HG03139 (cell line): ENCODE measurements around the gene CHRNE.
"Not testable (repeated sequence)": the region's sequence is repeated elsewhere in the genome, so short reads cannot be mapped to it uniquely, and the experiment has no call there.

Experiments used
- ATAC-seq: cut with Tn5 transposase; IDR thresholded peaks from one replicate; pipeline ENCODE4 v1.9.1; 2021; ENCODE audit not compliant: unreplicated experiment

Gene CHRNE

GRCh38 chr17:4908301-4908700 is 5.4 kb upstream of the CHRNE start:
- no peak for ATAC-seq

GRCh38 chr17:4906642-4907041 is 3.7 kb upstream of the CHRNE start:
- ATAC-seq: not testable (repeated sequence)

DNA sequence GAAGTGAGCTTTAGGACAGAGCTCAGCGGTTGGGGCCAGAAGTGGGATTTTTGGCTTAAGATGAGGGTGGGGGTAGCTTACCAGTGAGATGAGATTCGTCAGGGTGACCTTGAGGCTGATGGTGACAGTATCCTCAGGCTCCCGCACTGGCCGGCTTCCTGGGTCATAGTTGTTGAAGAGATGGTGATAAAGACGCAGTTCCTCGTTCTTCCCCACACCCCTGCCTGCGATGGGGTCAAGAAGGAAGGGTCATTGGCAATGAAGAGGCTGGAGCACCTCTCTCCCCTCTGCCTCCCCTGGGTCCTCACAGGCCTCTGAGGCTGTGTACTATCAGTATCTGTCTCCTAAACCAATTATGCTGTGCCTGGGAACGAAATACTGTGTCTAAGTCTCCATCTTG is 358 bp downstream of the CHRNE start:
- no peak for ATAC-seq

- no peak for ATAC-seq
Measured at GRCh38 chr17:4901648-4902344, 1.1 kb downstream of the CHRNE start.

DNA sequence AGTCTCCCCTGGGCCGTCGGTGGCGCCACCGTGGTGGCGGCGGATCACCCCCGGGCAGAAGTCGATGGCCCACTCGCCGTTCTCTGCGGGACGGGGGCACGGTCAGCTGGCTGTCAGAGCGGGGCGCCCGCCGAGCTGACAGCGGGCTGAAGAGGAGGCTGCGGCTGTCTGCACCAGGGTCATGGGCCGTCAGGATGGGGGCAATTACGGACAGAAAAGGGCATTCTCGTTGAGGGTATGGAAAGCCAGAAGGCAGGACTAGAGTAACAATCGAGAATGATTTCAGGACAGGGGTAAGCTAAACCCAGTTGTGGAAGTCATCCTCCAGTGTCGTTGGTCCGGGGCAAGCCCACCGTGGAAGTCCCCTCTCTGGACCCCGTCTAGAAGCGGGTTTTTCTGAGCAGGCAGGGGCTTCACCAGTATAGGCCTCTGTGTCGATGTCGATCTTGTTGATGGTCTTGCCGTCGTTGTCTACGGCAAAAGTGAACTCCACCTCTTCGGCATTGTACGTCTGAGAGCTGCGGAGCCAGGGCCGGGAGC is 1.7 kb downstream of the CHRNE start:
- ATAC-seq: no peak

- ATAC-seq: no peak
Measured at GRCh38 chr17:4900231-4901107, 2.4 kb downstream of the CHRNE start.

- ATAC-seq: no peak
Measured at GRCh38 chr17:4899341-4900230, 3.3 kb downstream of the CHRNE start, which contains the start of gene C17orf107. Gene C17orf107 (plus strand): TSS chr17:4899536. CDS start chr17:4899763, 227 bp downstream.

GRCh38 chr17:4898927-4899326 is 4.0 kb downstream of the CHRNE start:
- no peak for ATAC-seq

- no peak for ATAC-seq
Measured at GRCh38 chr17:4898351-4898750, 4.5 kb downstream of the CHRNE start.

- no peak for ATAC-seq
Measured at GRCh38 chr17:4897785-4898184, 5.1 kb downstream of the CHRNE start.

GRCh38 chr17:4897198-4897687 is 5.7 kb downstream of the CHRNE start:
- no peak for ATAC-seq

DNA sequence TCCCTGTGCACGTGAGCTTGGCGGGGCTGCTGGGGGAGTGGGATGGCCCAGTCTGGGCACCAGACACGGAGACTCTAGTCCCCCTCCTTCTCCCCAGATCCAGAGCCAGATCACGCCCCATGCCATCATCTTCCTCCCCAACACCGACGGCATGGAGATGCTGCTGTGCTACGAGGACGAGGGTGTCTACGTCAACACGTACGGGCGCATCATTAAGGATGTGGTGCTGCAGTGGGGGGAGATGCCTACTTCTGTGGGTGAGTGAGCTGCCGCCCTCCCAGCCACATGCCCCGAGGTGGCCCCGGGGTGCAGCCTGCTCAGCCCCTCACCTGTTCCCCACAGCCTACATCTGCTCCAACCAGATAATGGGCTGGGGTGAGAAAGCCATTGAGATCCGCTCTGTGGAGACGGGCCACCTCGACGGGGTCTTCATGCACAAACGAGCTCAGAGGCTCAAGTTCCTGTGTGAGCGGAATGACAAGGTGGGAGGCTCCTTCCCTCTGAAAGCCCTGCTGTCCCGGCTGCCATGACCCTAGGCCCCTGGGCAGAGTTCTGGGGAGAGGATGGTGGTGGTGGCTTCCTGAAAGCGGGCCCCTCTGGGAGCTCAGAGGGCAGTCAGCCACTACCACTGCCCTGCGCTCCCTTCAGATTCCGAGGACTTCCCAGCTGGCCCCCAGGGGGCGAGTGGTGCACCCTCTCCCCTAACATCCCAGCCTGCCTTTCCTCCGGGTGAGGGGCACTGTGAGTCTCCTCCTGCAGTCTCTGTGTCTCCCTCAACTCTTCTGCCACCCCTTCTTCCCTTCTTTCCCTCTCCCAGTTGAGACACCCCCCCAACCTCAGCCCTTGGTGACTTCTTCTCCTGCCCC is 6.3 kb downstream of the CHRNE start:
- ATAC-seq: no peak

GRCh38 chr17:4895657-4896331 is 7.1 kb downstream of the CHRNE start:
- no peak for ATAC-seq

DNA sequence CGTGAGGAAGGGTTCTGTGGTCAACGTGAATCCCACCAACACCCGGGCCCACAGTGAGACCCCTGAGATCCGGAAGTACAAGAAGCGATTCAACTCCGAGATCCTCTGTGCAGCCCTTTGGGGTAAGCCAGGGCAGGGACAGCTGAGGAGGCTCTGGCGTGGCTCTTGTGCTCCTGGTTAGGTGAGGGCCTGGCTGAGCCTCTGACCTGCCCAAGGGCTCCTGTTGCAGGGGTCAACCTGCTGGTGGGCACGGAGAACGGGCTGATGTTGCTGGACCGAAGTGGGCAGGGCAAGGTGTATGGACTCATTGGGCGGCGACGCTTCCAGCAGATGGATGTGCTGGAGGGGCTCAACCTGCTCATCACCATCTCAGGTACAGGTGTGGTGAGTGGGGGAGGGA is 7.8 kb downstream of the CHRNE start:
- ATAC-seq: no peak

GRCh38 chr17:4893721-4894560 is 9.0 kb downstream of the CHRNE start:
- ATAC-seq: no peak

- ATAC-seq: no peak
Measured at GRCh38 chr17:4893272-4893671, 9.6 kb downstream of the CHRNE start.

DNA sequence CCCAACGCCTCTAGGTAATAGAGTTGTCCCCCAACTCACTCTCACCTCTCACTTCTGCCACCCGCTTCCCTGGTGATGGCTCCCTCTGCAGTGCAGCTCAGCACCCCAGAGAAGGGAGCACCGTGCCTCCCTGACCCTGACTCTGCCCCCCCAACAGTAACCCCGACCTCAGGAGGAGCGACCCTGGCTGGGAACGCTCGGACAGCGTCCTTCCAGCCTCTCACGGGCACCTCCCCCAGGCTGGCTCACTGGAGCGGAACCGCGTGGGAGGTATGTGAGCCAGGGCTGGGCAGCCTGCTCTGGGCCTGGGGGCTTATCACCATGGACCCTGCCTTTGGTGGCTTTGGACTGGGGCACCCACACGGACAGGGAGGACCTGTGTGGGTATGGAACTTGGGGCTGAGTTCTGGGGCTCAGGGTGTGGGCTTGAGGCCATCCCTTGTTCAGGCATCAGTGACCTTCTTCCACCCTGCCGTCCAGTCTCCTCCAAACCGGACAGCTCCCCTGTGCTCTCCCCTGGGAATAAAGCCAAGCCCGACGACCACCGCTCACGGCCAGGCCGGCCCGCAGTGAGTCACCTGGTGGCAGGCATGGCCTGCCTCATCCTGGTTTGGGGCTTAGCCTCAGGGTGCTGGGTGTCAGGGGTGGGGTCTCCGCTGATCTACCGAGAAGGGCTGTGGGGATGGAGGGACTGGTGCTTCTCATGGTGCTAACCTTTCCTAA is 10.2 kb downstream of the CHRNE start:
- no peak for ATAC-seq
